ENCODE data around the gene SCYGR6. TPM values are rescaled to one million over a fixed set of nuclear protein-coding genes. Genes with fewer than 3 reads are reported as not detected.

Gene SCYGR6
- total and polyA plus RNA-seq, 9 of the 15 experiments (the other 6 are each of a cell fraction or from before 2014, with no cell fraction given) = not detected

GRCh38 chr2:227706859-227707258 lies 17.7 kb downstream of the SCYGR6 start (continued):
- TF ChIP-seq REST (IDR thresholded peaks at IDR 0.05; ENCODE audit: borderline replicate concordance) (no peak), REST (CRISPR knock-in tag; IDR thresholded peaks at IDR 0.05; ENCODE audit: low read depth) (no peak), ZKSCAN8 (CRISPR knock-in tag; IDR thresholded peaks at IDR 0.05) (no peak), E2F6 (IDR thresholded peaks at IDR 0.05; ENCODE audit: borderline replicate concordance in 1 of 2, extremely low read depth in 1 of 2, insufficient read depth in 1 of 2, insufficient read length in 1 of 2, low read depth in 1 of 2, low read length in 1 of 2, poor library complexity in 1 of 2, severe bottlenecking in 1 of 2) (no peak), ERF (CRISPR knock-in tag; IDR thresholded peaks at IDR 0.05) (no peak)

Measured in K562 (cell line).